ENCODE data around the gene SCGB1D4. TPM values are rescaled to one million over a fixed set of nuclear protein-coding genes. Genes with fewer than 3 reads are reported as not detected.

Gene SCGB1D4
- total and polyA plus RNA-seq, 2 donors (not counting 3 experiments of a cell fraction or from before 2014, with no cell fraction given) = not detected

GRCh38 chr11:62251698-62252097, 47.2 kb downstream of the SCGB1D4 start:
- H3K27ac ChIP-seq (ENCODE audit: insufficient read depth, low read depth, low read length) = no peak overlapping the region
- ChIA-PET CTCF (no interaction called here), POLR2A (no interaction called here)
- BruUV-seq (replicated peaks) = no TSS peak
- H2AFZ ChIP-seq (ENCODE audit: low read depth, low read length) = no peak overlapping the region
- no peaks in the 10 kb centered on the region for H3K4me1 ChIP-seq (ENCODE audit: control insufficient read depth, extremely low read depth, insufficient read depth, low read length)
- H3K36me3 ChIP-seq (ENCODE audit: control insufficient read depth in 2 of 2, extremely low read depth in 1 of 2, insufficient read depth in 2 of 2, low read length in 2 of 2) = no peaks in the 10 kb centered on the region
- H3K27me3 ChIP-seq (ENCODE audit: control insufficient read depth in 2 of 2, insufficient read depth in 2 of 2, low read length in 2 of 2) = peaks cover 0 to 8% of the 10 kb centered on the region in 2 experiments
- no peaks in the 10 kb centered on the region for H3K9me1 ChIP-seq (replicated peaks; ENCODE audit: control insufficient read depth, extremely low read depth, insufficient read depth, low read length)
- H3K9ac ChIP-seq (replicated peaks; ENCODE audit: extremely low read depth, insufficient read depth, low read length) = no peak overlapping the region
- no peak overlapping the region for H3K4me2 ChIP-seq (ENCODE audit: insufficient read depth, low read length)
- no peaks in the 10 kb centered on the region for H3K9me3 ChIP-seq (replicated peaks; ENCODE audit: control insufficient read depth, insufficient read depth, low read length)
- dilution Hi-C loops (cut with MboI; ENCODE audit: extremely low pct_ligation_motif_present, low sequenced_read_pairs) (no loop called here), intact Hi-C loops (cut with micrococcal nuclease) (no loop called here)
- DNase-seq (ENCODE audit: low read depth, low spot score) (no peak), FAIRE-seq (no peak)
- H3K79me2 ChIP-seq (ENCODE audit: control insufficient read depth, insufficient read depth, low read length) = no peaks in the 10 kb centered on the region
- H3K4me3 ChIP-seq (replicated peaks in 1 of 3; ENCODE audit: insufficient read depth in 1 of 3, low read depth in 1 of 3, low read length in 3 of 3) = no peak overlapping the region
- TF ChIP-seq JUN (IDR thresholded peaks at IDR 0.05; ENCODE audit: borderline replicate concordance, insufficient read depth, insufficient read length, low read depth) (no peak), GATA2 (IDR thresholded peaks at IDR 0.05; ENCODE audit: insufficient read depth, insufficient read length, low read depth, low read length) (no peak), MYC (IDR thresholded peaks at IDR 0.05; ENCODE audit: low read depth, low read length) (no peak)
- H4K20me1 ChIP-seq (replicated peaks; ENCODE audit: control insufficient read depth, extremely low read depth, insufficient read depth, low read length) = no peaks in the 10 kb centered on the region

Other genes with a start within 250 kb of the SCGB1D4 start
- 73.6 and 86.8 TPM in 2 replicates for gene INCENP, start 175.1 kb downstream of the SCGB1D4 start, total RNA-seq
- 17.5 and 22.9 TPM in 2 replicates for gene INCENP, start 175.1 kb downstream of the SCGB1D4 start, polyA plus RNA-seq
- gene SCGB1D1, start 108.9 kb downstream of the SCGB1D4 start, total RNA-seq = not detected in 2 replicates
- not detected in 2 replicates for gene SCGB1D1, start 108.9 kb downstream of the SCGB1D4 start, polyA plus RNA-seq
- gene SCGB2A1, start 90.4 kb downstream of the SCGB1D4 start, total RNA-seq = not detected in 2 replicates
- gene SCGB2A1, start 90.4 kb downstream of the SCGB1D4 start, polyA plus RNA-seq = not detected in 2 replicates
- not detected in 2 replicates for gene SCGB1D2, start 56.8 kb downstream of the SCGB1D4 start, total RNA-seq
- not detected in 2 replicates for gene SCGB1D2, start 56.8 kb downstream of the SCGB1D4 start, polyA plus RNA-seq
- not detected in 2 replicates for gene SCGB2A2, start 28.9 kb downstream of the SCGB1D4 start, total RNA-seq
- gene SCGB2A2, start 28.9 kb downstream of the SCGB1D4 start, polyA plus RNA-seq = not detected in 2 replicates
- gene ASRGL1, start 38.4 kb upstream of the SCGB1D4 start, total RNA-seq = 30.5 and 33.1 TPM in 2 replicates
- gene ASRGL1, start 38.4 kb upstream of the SCGB1D4 start, polyA plus RNA-seq = 23.7 and 36.0 TPM in 2 replicates
- not detected in 2 replicates for gene SCGB1A1, start 120.0 kb upstream of the SCGB1D4 start, total RNA-seq
- gene SCGB1A1, start 120.0 kb upstream of the SCGB1D4 start, polyA plus RNA-seq = not detected in 2 replicates
- gene AHNAK, start 247.7 kb upstream of the SCGB1D4 start, total RNA-seq = 381 and 436 TPM in 2 replicates
- 25.1 and 35.2 TPM in 2 replicates for gene AHNAK, start 247.7 kb upstream of the SCGB1D4 start, polyA plus RNA-seq

Measured in endothelial cell of umbilical vein (primary cell).